IMR-90 (cell line): ENCODE data around the gene VPS39. TPM values are rescaled to one million over a fixed set of nuclear protein-coding genes. Genes with fewer than 3 reads are reported as not detected.

Source experiments
- ATAC-seq: fragments of 200-7000 bp; cut with Tn5 transposase; 2 replicates; pipeline ENCODE4 v1.9.1; 2020; ENCODE audit warnings: low read depth, mild to moderate bottlenecking, moderate library complexity
- BruUV-seq: library from RNA; stranded (reverse); fragments of 400-500 nt; replicated peaks from 2 replicates; lab custom pipeline; 2021; lab: Mats Ljungman, UMichigan
- CTCF ChIA-PET: fragments of 300-600 bp; formaldehyde crosslinking; extraction: SDS; loops from one replicate; lab custom pipeline; 2021; ENCODE audit warnings: antibody characterized with exemption; lab: Yijun Ruan, JAX
- POLR2A ChIA-PET: fragments of 300-600 bp; sonication (Branson Sonifier 250); formaldehyde crosslinking; loops from one replicate; lab custom pipeline; 2022; ENCODE audit warnings: antibody characterized with exemption; ENCODE audit not compliant: unreplicated experiment; lab: Charles Lee
- DNase-seq: peaks from one replicate; pipeline ENCODE4 v3.0.0; 2013
- H2AFZ ChIP-seq: replicated peaks from 2 replicates; pipeline ENCODE3; 2013; ENCODE audit warnings: low read length, mild to moderate bottlenecking; ENCODE audit not compliant: poor library complexity
- H2AK5ac ChIP-seq: 2 replicates; pipeline ENCODE4 v1.6.1; 2013; ENCODE audit warnings: low read depth, low read length, inconsistent platforms
- H2AK9ac ChIP-seq: replicated peaks from 2 replicates; pipeline ENCODE3; 2013; ENCODE audit warnings: mild to moderate bottlenecking, low read depth, low read length, moderate library complexity; ENCODE audit not compliant: poor library complexity
- H2BK120ac ChIP-seq: 2 replicates; pipeline ENCODE4 v1.6.1; 2013; ENCODE audit warnings: low read depth, low read length, inconsistent platforms
- H2BK15ac ChIP-seq: 3 replicates; pipeline ENCODE4 v1.6.1; 2013; ENCODE audit warnings: low read depth, low read length, inconsistent platforms
- H2BK20ac ChIP-seq: 2 replicates; pipeline ENCODE4 v1.6.1; 2013; ENCODE audit warnings: low read depth, mild to moderate bottlenecking, inconsistent platforms, low read length, moderate library complexity
- H2BK5ac ChIP-seq: 2 replicates; pipeline ENCODE4 v1.6.1; 2013; ENCODE audit warnings: mild to moderate bottlenecking, low read depth, low read length, inconsistent platforms; ENCODE audit not compliant: poor library complexity, severe bottlenecking
- H3K14ac ChIP-seq: replicated peaks from 2 replicates; pipeline ENCODE4 v1.6.1; 2013; ENCODE audit warnings: low read depth, low read length, inconsistent platforms
- H3K18ac ChIP-seq: 2 replicates; pipeline ENCODE4 v1.6.1; 2013; ENCODE audit warnings: low read depth, low read length, control low read depth
- H3K23ac ChIP-seq: 2 replicates; pipeline ENCODE4 v1.6.1; 2013; ENCODE audit warnings: low read depth, low read length, inconsistent platforms
- H3K27ac ChIP-seq: 2 replicates; pipeline ENCODE4 v1.5.1; 2013; ENCODE audit warnings: mild to moderate bottlenecking, control low read depth, low read length; ENCODE audit not compliant: insufficient read depth
- H3K27me3 ChIP-seq: 2 replicates; pipeline ENCODE4 v1.6.1; 2013; ENCODE audit warnings: low read length; ENCODE audit not compliant: control insufficient read depth, insufficient read depth
- H3K36me3 ChIP-seq: 2 replicates; pipeline ENCODE4 v1.6.1; 2013; ENCODE audit warnings: low read length, mixed read lengths; ENCODE audit not compliant: control insufficient read depth, insufficient read depth
- H3K4ac ChIP-seq: 2 replicates; pipeline ENCODE4 v1.6.1; 2013; ENCODE audit warnings: low read depth, low read length, inconsistent platforms
- H3K4me1 ChIP-seq: 2 replicates; pipeline ENCODE4 v1.6.1; 2013; ENCODE audit warnings: low read length, mixed read lengths; ENCODE audit not compliant: control insufficient read depth, insufficient read depth
- H3K4me2 ChIP-seq: 2 replicates; pipeline ENCODE4 v1.6.1; 2013; ENCODE audit warnings: low read depth, mild to moderate bottlenecking, control low read depth, low read length, moderate library complexity
- H3K4me3 ChIP-seq: 2 replicates; pipeline ENCODE4 v1.5.1; 2013; ENCODE audit warnings: low read depth, mild to moderate bottlenecking, control low read depth, low read length, moderate library complexity; ENCODE audit not compliant: insufficient read depth
- H3K56ac ChIP-seq: 2 replicates; pipeline ENCODE4 v1.6.1; 2013; ENCODE audit warnings: low read length, inconsistent platforms; ENCODE audit not compliant: insufficient read depth; ENCODE audit errors: extremely low read depth
- H3K79me1 ChIP-seq, 2 experiments: 2 replicates each; pipeline ENCODE4 v1.6.1; 2013; ENCODE audit warnings: low read length in 2 of 2, inconsistent platforms in 1 of 2, low read depth in 1 of 2
- H3K9ac ChIP-seq: 2 replicates; pipeline ENCODE4 v1.6.1; 2013; ENCODE audit warnings: low read depth, low read length, control low read depth
- H3K9me1 ChIP-seq: 2 replicates; pipeline ENCODE4 v1.6.1; 2013; ENCODE audit warnings: low read length, inconsistent platforms; ENCODE audit not compliant: insufficient read depth
- H3K9me3 ChIP-seq: 2 replicates; pipeline ENCODE4 v1.6.1; 2013; ENCODE audit warnings: low read length; ENCODE audit not compliant: control insufficient read depth, insufficient read depth
- H4K20me1 ChIP-seq: 2 replicates; pipeline ENCODE4 v1.6.1; 2013; ENCODE audit warnings: low read length, inconsistent platforms; ENCODE audit not compliant: insufficient read depth
- H4K5ac ChIP-seq: 2 replicates; pipeline ENCODE4 v1.6.1; 2013; ENCODE audit warnings: mild to moderate bottlenecking, low read depth, low read length, control low read depth
- H4K8ac ChIP-seq, 2 experiments: 2 replicates each; pipeline ENCODE4 v1.6.1; 2013; ENCODE audit warnings: low read depth in 2 of 2, low read length in 2 of 2, control low read depth in 1 of 2, inconsistent platforms in 1 of 2
- H4K91ac ChIP-seq: 2 replicates; pipeline ENCODE4 v1.6.1; 2013; ENCODE audit warnings: low read depth, low read length, inconsistent platforms; ENCODE audit not compliant: insufficient read depth
- BHLHE40 ChIP-seq: fragments of 150-350 bp; IDR thresholded peaks from 2 replicates; pipeline ENCODE4 v1.6.1; 2016; ENCODE audit warnings: mild to moderate bottlenecking, low read depth, low read length
- CEBPB ChIP-seq: IDR thresholded peaks from 2 replicates; pipeline ENCODE4 v1.6.1; 2012; ENCODE audit warnings: low read depth, low read length, improper control_type of control experiment
- WGBS, 2 experiments: methylation state at CpG; one replicate each; pipeline versions ENCODE4 v1.1.5 to v1.1.7; 2013; ENCODE audit warnings: missing lambda C conversion rate in 2 of 2; ENCODE audit not compliant: insufficient read length in 1 of 2; ENCODE audit errors: extremely low coverage in 2 of 2; 5-methylcytosine and 5-hydroxymethylcytosine counted together
- dilution Hi-C: fragments of 300-500 bp; cut with HindIII; formaldehyde crosslinking; loops from one replicate; pipeline ENCODE4 v1.14.3; 2018; ENCODE audit warnings: low sequenced_read_pairs; ENCODE audit not compliant: unreplicated experiment
- in situ Hi-C: fragments of 300-500 bp; cut with MboI; formaldehyde crosslinking; loops from 3 replicates; pipeline ENCODE4 v1.14.3; 2019; ENCODE audit warnings: low sequenced_read_pairs, inconsistent platforms, mixed read lengths
- intact Hi-C: fragments of 100-400 bp; cut with micrococcal nuclease; formaldehyde crosslinking; loops from 2 replicates; pipeline ENCODE4 v1.10.0; 2022
- polyA plus RNA-seq, 3 experiments: library from polyadenylated mRNA; depleted of rRNA; stranded (reverse); fragments of >200 nt; gene quantifications; 2 replicates each; pipeline ENCODE4 v1.2.3, GENCODE V29; 2012; ENCODE audit warnings: low replicate concordance in 1 of 3
- total RNA-seq: library from RNA; depleted of rRNA; stranded (reverse); fragments of >200 nt; gene quantifications from 2 replicates; pipeline ENCODE4 v1.2.3, GENCODE V29; 2012

Gene VPS39
- total and polyA plus RNA-seq, 2 of the 4 experiments (the other 2 are of a cell fraction) = 49.7 to 52.2 TPM

- Histone ChIP-seq H2AK5ac (no peak overlapping the region), H2BK15ac (no peak overlapping the region), H4K91ac (no peak overlapping the region), H3K4ac (no peak overlapping the region), H4K8ac (no peak overlapping the region), H3K56ac (no peak overlapping the region), H3K4me2 (no peak overlapping the region), H3K27me3 (no peaks in the 10 kb centered on the region), H3K18ac (no peak overlapping the region), H3K14ac (no peak overlapping the region), H3K9me1 (0 out of 2 replicates have a peak, but pooled peaks cover 5% of the 10 kb centered on the region), H3K4me3 (no peak overlapping the region), H2BK20ac (no peak overlapping the region), H3K9me3 (no peaks in the 10 kb centered on the region), H3K23ac (no peak overlapping the region), H2AK9ac (no peak overlapping the region), H3K4me1 (no peaks in the 10 kb centered on the region; the same call in 1 of the 2 replicates), H2BK120ac (no peak overlapping the region), H4K5ac (no peak overlapping the region), H3K9ac (no peak overlapping the region), H3K36me3 (peaks cover 21% of the 10 kb centered on the region), H4K20me1 (no peaks in the 10 kb centered on the region; the same call in 1 of the 2 replicates), H3K27ac (no peak overlapping the region), H2AFZ (no peak overlapping the region), H2BK5ac (no peak overlapping the region), H3K79me1 (peaks cover 19 to 34% of the 10 kb centered on the region in 2 experiments)
- BruUV-seq = no TSS peak
- CTCF ChIA-PET = interaction anchor here (0.7 kb wide), 1 partner anchor 23 kb away, joined by 4 read pairs; no protein-coding TSS in a partner anchor
- in situ Hi-C loops = no loop called here
- dilution Hi-C loops = no loop called here
- intact Hi-C loops = no loop called here
- POLR2A ChIA-PET = no interaction called here
- WGBS, 2 experiments = no CpG with 5 or more reads among the region's 5 CpGs
- DNase-seq (peak; percentile 62), ATAC-seq (peak; percentile 59)
- no peak for TF ChIP-seq BHLHE40
- TF ChIP-seq CEBPB = peak; percentile 91
Measured at GRCh38 chr15:42194513-42194912, 13.6 kb downstream of the VPS39 start.
